Measurements from ENCODE around the gene C5AR2. TPM values are rescaled to one million over a fixed set of nuclear protein-coding genes. Genes with fewer than 3 reads are reported as not detected.

Gene C5AR2
- total RNA-seq, 1 experiment from 2014 or later, result not detected

GRCh38 chr19:47306303-47306702, 25.7 kb upstream of the C5AR2 start:
- Histone ChIP-seq H3K79me2 (ENCODE audit: low read length) (no peaks in the 10 kb centered on the region), H3K4me1 (ENCODE audit: low read length) (peaks cover 13% of the 10 kb centered on the region), H4K20me1 (ENCODE audit: insufficient read depth, low read depth, low read length) (no peaks in the 10 kb centered on the region), H3K9ac (ENCODE audit: low read length) (no peak overlapping the region), H2AFZ (ENCODE audit: low read length) (no peak overlapping the region), H3K27ac (ENCODE audit: low read length) (no peak overlapping the region), H3K4me3 (ENCODE audit: low read length) (no peak overlapping the region), H3K36me3 (ENCODE audit: insufficient read depth, low read length) (no peaks in the 10 kb centered on the region), H3K4me2 (ENCODE audit: low read depth, low read length, poor library complexity, severe bottlenecking) (no peak overlapping the region), H3K27me3 (ENCODE audit: low read length) (no peaks in the 10 kb centered on the region), H3K9me2 (replicated peaks; ENCODE audit: insufficient read depth, low read length) (no peaks in the 10 kb centered on the region), H3K9me3 (ENCODE audit: low read length) (no peaks in the 10 kb centered on the region)
- DNase-seq, result no peak

DNA sequence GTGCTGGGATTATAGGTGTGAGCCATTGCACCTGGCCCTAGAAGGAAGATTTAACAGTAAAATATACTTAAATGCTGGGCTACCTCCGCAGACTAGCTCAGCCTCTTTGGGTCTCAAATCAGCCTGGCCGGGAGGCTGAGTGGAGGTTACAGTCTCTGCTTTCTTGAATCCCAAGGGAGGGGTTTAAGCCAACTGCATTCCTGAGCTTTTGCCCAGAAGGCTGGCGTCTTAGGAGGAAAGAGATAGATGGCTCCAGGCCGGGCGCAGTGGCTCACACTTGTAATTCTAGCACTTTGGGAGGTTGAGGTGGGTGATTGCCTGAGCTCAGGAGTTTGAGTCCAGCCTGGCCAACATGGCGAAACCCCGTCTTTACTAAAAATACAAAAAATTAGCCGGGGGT, 22.9 kb upstream of the C5AR2 start:
- H3K9me2 ChIP-seq (replicated peaks; ENCODE audit: insufficient read depth, low read length), result no peaks in the 10 kb centered on the region
- H3K4me1 ChIP-seq (ENCODE audit: low read length), result peaks cover 13% of the 10 kb centered on the region
- H3K79me2 ChIP-seq (ENCODE audit: low read length), result no peaks in the 10 kb centered on the region
- no peaks in the 10 kb centered on the region for H3K27me3 ChIP-seq (ENCODE audit: low read length)
- H2AFZ ChIP-seq (ENCODE audit: low read length), result no peak overlapping the region
- H3K4me3 ChIP-seq (ENCODE audit: low read length), result no peak overlapping the region
- H3K27ac ChIP-seq (ENCODE audit: low read length), result no peak overlapping the region
- peak overlapping the region; percentile 38 for H3K4me2 ChIP-seq (ENCODE audit: low read depth, low read length, poor library complexity, severe bottlenecking)
- no peaks in the 10 kb centered on the region for H3K9me3 ChIP-seq (ENCODE audit: low read length)
- no peaks in the 10 kb centered on the region for H3K36me3 ChIP-seq (ENCODE audit: insufficient read depth, low read length)
- peak; percentile 66 for DNase-seq
- H4K20me1 ChIP-seq (ENCODE audit: insufficient read depth, low read depth, low read length), result no peaks in the 10 kb centered on the region
- H3K9ac ChIP-seq (ENCODE audit: low read length), result no peak overlapping the region

DNA sequence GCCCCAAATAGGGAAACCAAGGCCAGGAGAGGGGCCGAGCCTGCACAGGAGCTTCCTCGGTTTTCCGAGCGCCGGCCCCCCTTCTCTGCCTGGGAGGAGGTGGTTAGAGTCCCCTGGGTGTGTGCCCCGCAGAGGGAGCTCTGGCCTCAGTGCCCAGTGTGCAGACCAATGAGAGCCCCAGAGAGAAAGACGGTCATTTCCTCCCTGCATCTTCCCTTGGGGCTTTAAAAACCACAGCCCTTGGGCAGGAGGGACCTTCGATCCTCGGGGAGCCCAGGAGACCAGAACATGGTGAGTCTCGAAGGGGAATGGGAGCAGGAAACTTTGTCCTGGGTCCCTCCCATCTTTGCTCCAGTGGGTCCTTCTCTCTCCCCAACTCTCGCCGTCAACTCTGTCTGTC, 22.4 kb upstream of the C5AR2 start, which contains the start of gene C5AR1:
TSS of gene C5AR1 (plus strand) at position 254 of the 400 bp plus-strand sequence. CDS start at position 289, 35 bp downstream.
- no peaks in the 10 kb centered on the region for H3K27me3 ChIP-seq (ENCODE audit: low read length)

GRCh38 chr19:47310323-47310722, 21.7 kb upstream of the C5AR2 start:
- Histone ChIP-seq H3K9me2 (replicated peaks; ENCODE audit: insufficient read depth, low read length) (no peaks in the 10 kb centered on the region), H2AFZ (ENCODE audit: low read length) (no peak overlapping the region), H4K20me1 (ENCODE audit: insufficient read depth, low read depth, low read length) (no peaks in the 10 kb centered on the region), H3K27ac (ENCODE audit: low read length) (no peak overlapping the region), H3K9me3 (ENCODE audit: low read length) (no peaks in the 10 kb centered on the region), H3K27me3 (ENCODE audit: low read length) (no peaks in the 10 kb centered on the region), H3K4me1 (ENCODE audit: low read length) (peaks cover 15% of the 10 kb centered on the region), H3K4me2 (ENCODE audit: low read depth, low read length, poor library complexity, severe bottlenecking) (no peak overlapping the region), H3K36me3 (ENCODE audit: insufficient read depth, low read length) (no peaks in the 10 kb centered on the region), H3K9ac (ENCODE audit: low read length) (no peak overlapping the region), H3K4me3 (ENCODE audit: low read length) (no peak overlapping the region), H3K79me2 (ENCODE audit: low read length) (no peaks in the 10 kb centered on the region)
- DNase-seq, result no peak

More for the DNA sequence above, 22.4 kb upstream of the C5AR2 start, which contains the start of gene C5AR1:
- Histone ChIP-seq H3K27ac (ENCODE audit: low read length) (no peak within 1 kb of the TSS), H2AFZ (ENCODE audit: low read length) (no peak within 1 kb of the TSS), H3K4me2 (ENCODE audit: low read depth, low read length, poor library complexity, severe bottlenecking) (peak within 1 kb of the TSS; percentile 38), H4K20me1 (ENCODE audit: insufficient read depth, low read depth, low read length) (no peaks in the 10 kb centered on the region), H3K36me3 (ENCODE audit: insufficient read depth, low read length) (no peaks in the 10 kb centered on the region), H3K9me3 (ENCODE audit: low read length) (no peaks in the 10 kb centered on the region), H3K4me3 (ENCODE audit: low read length) (no peak within 1 kb of the TSS), H3K9ac (ENCODE audit: low read length) (no peak within 1 kb of the TSS), H3K79me2 (ENCODE audit: low read length) (no peaks in the 10 kb centered on the region), H3K4me1 (ENCODE audit: low read length) (peaks cover 13% of the 10 kb centered on the region), H3K9me2 (replicated peaks; ENCODE audit: insufficient read depth, low read length) (no peaks in the 10 kb centered on the region)
- peak; percentile 56 for DNase-seq

DNA sequence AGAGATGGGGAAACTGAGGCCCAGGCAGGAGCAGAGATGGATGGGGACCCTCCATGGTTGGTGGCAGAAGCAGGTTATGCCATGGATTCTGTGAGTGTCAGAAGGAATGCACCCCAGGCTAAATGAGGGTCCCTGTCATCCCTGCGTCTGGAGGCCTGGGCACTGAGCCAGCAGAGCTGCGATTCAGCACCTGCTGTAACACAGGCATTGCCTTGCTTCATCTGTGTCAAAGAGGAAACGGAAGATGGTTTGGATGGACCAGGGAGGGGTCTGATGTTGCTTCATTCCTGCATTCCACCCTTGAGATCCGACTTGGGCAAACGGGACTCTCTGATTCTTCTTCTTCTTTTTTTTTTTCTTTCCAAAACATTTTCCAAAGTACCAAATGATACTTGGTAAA, 21.2 kb upstream of the C5AR2 start:
- Histone ChIP-seq H3K79me2 (ENCODE audit: low read length) (no peaks in the 10 kb centered on the region), H3K9ac (ENCODE audit: low read length) (no peak overlapping the region), H3K9me2 (replicated peaks; ENCODE audit: insufficient read depth, low read length) (no peaks in the 10 kb centered on the region), H3K4me1 (ENCODE audit: low read length) (peaks cover 18% of the 10 kb centered on the region), H3K4me2 (ENCODE audit: low read depth, low read length, poor library complexity, severe bottlenecking) (no peak overlapping the region), H3K27ac (ENCODE audit: low read length) (no peak overlapping the region), H3K4me3 (ENCODE audit: low read length) (no peak overlapping the region), H3K36me3 (ENCODE audit: insufficient read depth, low read length) (no peaks in the 10 kb centered on the region), H3K27me3 (ENCODE audit: low read length) (no peaks in the 10 kb centered on the region), H3K9me3 (ENCODE audit: low read length) (no peaks in the 10 kb centered on the region), H4K20me1 (ENCODE audit: insufficient read depth, low read depth, low read length) (no peaks in the 10 kb centered on the region), H2AFZ (ENCODE audit: low read length) (no peak overlapping the region)
- DNase-seq, result no peak

GRCh38 chr19:47312366-47313006, 19.5 kb upstream of the C5AR2 start:
- no peaks in the 10 kb centered on the region for H3K9me2 ChIP-seq (replicated peaks; ENCODE audit: insufficient read depth, low read length)
- H2AFZ ChIP-seq (ENCODE audit: low read length), result no peak overlapping the region
- no peaks in the 10 kb centered on the region for H3K79me2 ChIP-seq (ENCODE audit: low read length)
- H3K27me3 ChIP-seq (ENCODE audit: low read length), result no peaks in the 10 kb centered on the region
- H3K9ac ChIP-seq (ENCODE audit: low read length), result no peak overlapping the region
- H4K20me1 ChIP-seq (ENCODE audit: insufficient read depth, low read depth, low read length), result no peaks in the 10 kb centered on the region
- peaks cover 18% of the 10 kb centered on the region for H3K4me1 ChIP-seq (ENCODE audit: low read length)
- DNase-seq, result no peak
- no peaks in the 10 kb centered on the region for H3K36me3 ChIP-seq (ENCODE audit: insufficient read depth, low read length)
- H3K4me2 ChIP-seq (ENCODE audit: low read depth, low read length, poor library complexity, severe bottlenecking), result no peak overlapping the region
- no peak overlapping the region for H3K27ac ChIP-seq (ENCODE audit: low read length)
- no peaks in the 10 kb centered on the region for H3K9me3 ChIP-seq (ENCODE audit: low read length)
- no peak overlapping the region for H3K4me3 ChIP-seq (ENCODE audit: low read length)

GRCh38 chr19:47313754-47314295, 18.1 kb upstream of the C5AR2 start:
- H3K79me2 ChIP-seq (ENCODE audit: low read length), result no peaks in the 10 kb centered on the region
- no peak overlapping the region for H2AFZ ChIP-seq (ENCODE audit: low read length)
- no peaks in the 10 kb centered on the region for H3K9me2 ChIP-seq (replicated peaks; ENCODE audit: insufficient read depth, low read length)
- no peaks in the 10 kb centered on the region for H3K27me3 ChIP-seq (ENCODE audit: low read length)
- H3K9ac ChIP-seq (ENCODE audit: low read length), result no peak overlapping the region
- H3K4me3 ChIP-seq (ENCODE audit: low read length), result no peak overlapping the region
- no peak overlapping the region for H3K27ac ChIP-seq (ENCODE audit: low read length)
- no peaks in the 10 kb centered on the region for H4K20me1 ChIP-seq (ENCODE audit: insufficient read depth, low read depth, low read length)
- H3K36me3 ChIP-seq (ENCODE audit: insufficient read depth, low read length), result no peaks in the 10 kb centered on the region
- no peaks in the 10 kb centered on the region for H3K9me3 ChIP-seq (ENCODE audit: low read length)
- peaks cover 17% of the 10 kb centered on the region for H3K4me1 ChIP-seq (ENCODE audit: low read length)
- DNase-seq, result no peak
- H3K4me2 ChIP-seq (ENCODE audit: low read depth, low read length, poor library complexity, severe bottlenecking), result no peak overlapping the region

- no peak overlapping the region for H3K9ac ChIP-seq (ENCODE audit: low read length)
- H3K4me3 ChIP-seq (ENCODE audit: low read length), result no peak overlapping the region
- no peaks in the 10 kb centered on the region for H4K20me1 ChIP-seq (ENCODE audit: insufficient read depth, low read depth, low read length)
- DNase-seq, result peak; percentile 66
- no peak overlapping the region for H3K4me2 ChIP-seq (ENCODE audit: low read depth, low read length, poor library complexity, severe bottlenecking)
- H3K9me3 ChIP-seq (ENCODE audit: low read length), result no peaks in the 10 kb centered on the region
- no peaks in the 10 kb centered on the region for H3K36me3 ChIP-seq (ENCODE audit: insufficient read depth, low read length)
- H2AFZ ChIP-seq (ENCODE audit: low read length), result no peak overlapping the region
- H3K27me3 ChIP-seq (ENCODE audit: low read length), result no peaks in the 10 kb centered on the region
- peaks cover 5% of the 10 kb centered on the region for H3K4me1 ChIP-seq (ENCODE audit: low read length)
- no peaks in the 10 kb centered on the region for H3K9me2 ChIP-seq (replicated peaks; ENCODE audit: insufficient read depth, low read length)
- H3K79me2 ChIP-seq (ENCODE audit: low read length), result no peaks in the 10 kb centered on the region
- no peak overlapping the region for H3K27ac ChIP-seq (ENCODE audit: low read length)
Measured at GRCh38 chr19:47315125-47315821, 16.7 kb upstream of the C5AR2 start.
